IMR-90 (cell line): ENCODE data around the gene LRRN2. TPM values are rescaled to one million over a fixed set of nuclear protein-coding genes. Genes with fewer than 3 reads are reported as not detected.

Source experiments
- ATAC-seq: fragments of 200-7000 bp; cut with Tn5 transposase; 2 replicates; pipeline ENCODE4 v1.9.1; 2020; ENCODE audit warnings: low read depth, mild to moderate bottlenecking, moderate library complexity
- BruUV-seq: library from RNA; stranded (reverse); fragments of 400-500 nt; replicated peaks from 2 replicates; lab custom pipeline; 2021; lab: Mats Ljungman, UMichigan
- CTCF ChIA-PET: fragments of 300-600 bp; formaldehyde crosslinking; extraction: SDS; loops from one replicate; lab custom pipeline; 2021; ENCODE audit warnings: antibody characterized with exemption; lab: Yijun Ruan, JAX
- POLR2A ChIA-PET: fragments of 300-600 bp; sonication (Branson Sonifier 250); formaldehyde crosslinking; loops from one replicate; lab custom pipeline; 2022; ENCODE audit warnings: antibody characterized with exemption; ENCODE audit not compliant: unreplicated experiment; lab: Charles Lee
- DNase-seq: peaks from one replicate; pipeline ENCODE4 v3.0.0; 2013
- H2AFZ ChIP-seq: replicated peaks from 2 replicates; pipeline ENCODE3; 2013; ENCODE audit warnings: low read length, mild to moderate bottlenecking; ENCODE audit not compliant: poor library complexity
- H2AK5ac ChIP-seq: 2 replicates; pipeline ENCODE4 v1.6.1; 2013; ENCODE audit warnings: low read depth, low read length, inconsistent platforms
- H2AK9ac ChIP-seq: replicated peaks from 2 replicates; pipeline ENCODE3; 2013; ENCODE audit warnings: mild to moderate bottlenecking, low read depth, low read length, moderate library complexity; ENCODE audit not compliant: poor library complexity
- H2BK120ac ChIP-seq: 2 replicates; pipeline ENCODE4 v1.6.1; 2013; ENCODE audit warnings: low read depth, low read length, inconsistent platforms
- H2BK15ac ChIP-seq: 3 replicates; pipeline ENCODE4 v1.6.1; 2013; ENCODE audit warnings: low read depth, low read length, inconsistent platforms
- H2BK20ac ChIP-seq: 2 replicates; pipeline ENCODE4 v1.6.1; 2013; ENCODE audit warnings: low read depth, mild to moderate bottlenecking, inconsistent platforms, low read length, moderate library complexity
- H2BK5ac ChIP-seq: 2 replicates; pipeline ENCODE4 v1.6.1; 2013; ENCODE audit warnings: mild to moderate bottlenecking, low read depth, low read length, inconsistent platforms; ENCODE audit not compliant: poor library complexity, severe bottlenecking
- H3K14ac ChIP-seq: replicated peaks from 2 replicates; pipeline ENCODE4 v1.6.1; 2013; ENCODE audit warnings: low read depth, low read length, inconsistent platforms
- H3K18ac ChIP-seq: 2 replicates; pipeline ENCODE4 v1.6.1; 2013; ENCODE audit warnings: low read depth, low read length, control low read depth
- H3K23ac ChIP-seq: 2 replicates; pipeline ENCODE4 v1.6.1; 2013; ENCODE audit warnings: low read depth, low read length, inconsistent platforms
- H3K27ac ChIP-seq: 2 replicates; pipeline ENCODE4 v1.5.1; 2013; ENCODE audit warnings: mild to moderate bottlenecking, control low read depth, low read length; ENCODE audit not compliant: insufficient read depth
- H3K27me3 ChIP-seq: 2 replicates; pipeline ENCODE4 v1.6.1; 2013; ENCODE audit warnings: low read length; ENCODE audit not compliant: control insufficient read depth, insufficient read depth
- H3K36me3 ChIP-seq: 2 replicates; pipeline ENCODE4 v1.6.1; 2013; ENCODE audit warnings: low read length, mixed read lengths; ENCODE audit not compliant: control insufficient read depth, insufficient read depth
- H3K4ac ChIP-seq: 2 replicates; pipeline ENCODE4 v1.6.1; 2013; ENCODE audit warnings: low read depth, low read length, inconsistent platforms
- H3K4me1 ChIP-seq: 2 replicates; pipeline ENCODE4 v1.6.1; 2013; ENCODE audit warnings: low read length, mixed read lengths; ENCODE audit not compliant: control insufficient read depth, insufficient read depth
- H3K4me2 ChIP-seq: 2 replicates; pipeline ENCODE4 v1.6.1; 2013; ENCODE audit warnings: low read depth, mild to moderate bottlenecking, control low read depth, low read length, moderate library complexity
- H3K4me3 ChIP-seq: 2 replicates; pipeline ENCODE4 v1.5.1; 2013; ENCODE audit warnings: low read depth, mild to moderate bottlenecking, control low read depth, low read length, moderate library complexity; ENCODE audit not compliant: insufficient read depth
- H3K56ac ChIP-seq: 2 replicates; pipeline ENCODE4 v1.6.1; 2013; ENCODE audit warnings: low read length, inconsistent platforms; ENCODE audit not compliant: insufficient read depth; ENCODE audit errors: extremely low read depth
- H3K79me1 ChIP-seq, 2 experiments: 2 replicates each; pipeline ENCODE4 v1.6.1; 2013; ENCODE audit warnings: low read length in 2 of 2, inconsistent platforms in 1 of 2, low read depth in 1 of 2
- H3K9ac ChIP-seq: 2 replicates; pipeline ENCODE4 v1.6.1; 2013; ENCODE audit warnings: low read depth, low read length, control low read depth
- H3K9me1 ChIP-seq: 2 replicates; pipeline ENCODE4 v1.6.1; 2013; ENCODE audit warnings: low read length, inconsistent platforms; ENCODE audit not compliant: insufficient read depth
- H3K9me3 ChIP-seq: 2 replicates; pipeline ENCODE4 v1.6.1; 2013; ENCODE audit warnings: low read length; ENCODE audit not compliant: control insufficient read depth, insufficient read depth
- H4K20me1 ChIP-seq: 2 replicates; pipeline ENCODE4 v1.6.1; 2013; ENCODE audit warnings: low read length, inconsistent platforms; ENCODE audit not compliant: insufficient read depth
- H4K5ac ChIP-seq: 2 replicates; pipeline ENCODE4 v1.6.1; 2013; ENCODE audit warnings: mild to moderate bottlenecking, low read depth, low read length, control low read depth
- H4K8ac ChIP-seq, 2 experiments: 2 replicates each; pipeline ENCODE4 v1.6.1; 2013; ENCODE audit warnings: low read depth in 2 of 2, low read length in 2 of 2, control low read depth in 1 of 2, inconsistent platforms in 1 of 2
- H4K91ac ChIP-seq: 2 replicates; pipeline ENCODE4 v1.6.1; 2013; ENCODE audit warnings: low read depth, low read length, inconsistent platforms; ENCODE audit not compliant: insufficient read depth
- BHLHE40 ChIP-seq: fragments of 150-350 bp; IDR thresholded peaks from 2 replicates; pipeline ENCODE4 v1.6.1; 2016; ENCODE audit warnings: mild to moderate bottlenecking, low read depth, low read length
- CEBPB ChIP-seq: IDR thresholded peaks from 2 replicates; pipeline ENCODE4 v1.6.1; 2012; ENCODE audit warnings: low read depth, low read length, improper control_type of control experiment
- CHD1 ChIP-seq: IDR thresholded peaks from 2 replicates; pipeline ENCODE4 v1.6.1; 2012; ENCODE audit warnings: low read depth, low read length, improper control_type of control experiment
- FOS ChIP-seq: fragments of 150-350 bp; IDR thresholded peaks from 2 replicates; pipeline ENCODE4 v1.6.1; 2016; ENCODE audit warnings: low read depth, low read length
- MAFK ChIP-seq: IDR thresholded peaks from 2 replicates; pipeline ENCODE4 v1.6.1; 2012; ENCODE audit warnings: low read depth, low read length, improper control_type of control experiment
- MAZ ChIP-seq: IDR thresholded peaks from 2 replicates; pipeline ENCODE4 v1.6.1; 2012; ENCODE audit warnings: low read depth, mild to moderate bottlenecking, low read length, improper control_type of control experiment, moderate library complexity, borderline replicate concordance
- MXI1 ChIP-seq: IDR thresholded peaks from 2 replicates; pipeline ENCODE4 v1.6.1; 2012; ENCODE audit warnings: low read depth, mild to moderate bottlenecking, low read length, moderate library complexity, borderline replicate concordance
- NFE2L2 ChIP-seq: fragments of 150-350 bp; IDR thresholded peaks from 2 replicates; pipeline ENCODE4 v1.6.1; 2016; ENCODE audit warnings: low read depth, mild to moderate bottlenecking, low read length
- RAD21 ChIP-seq: IDR thresholded peaks from 2 replicates; pipeline ENCODE4 v1.6.1; 2012; ENCODE audit warnings: low read length, improper control_type of control experiment
- RCOR1 ChIP-seq: IDR thresholded peaks from 2 replicates; pipeline ENCODE4 v1.6.1; 2012; ENCODE audit warnings: mild to moderate bottlenecking, low read length, improper control_type of control experiment; ENCODE audit not compliant: insufficient replicate concordance
- RFX5 ChIP-seq: IDR thresholded peaks from 2 replicates; pipeline ENCODE4 v1.8.0; 2012; ENCODE audit warnings: low read depth, mild to moderate bottlenecking, low read length, moderate library complexity
- SMC3 ChIP-seq: fragments of 150-350 bp; IDR thresholded peaks from 2 replicates; pipeline ENCODE4 v1.6.1; 2016; ENCODE audit warnings: low read depth, mild to moderate bottlenecking, antibody characterized with exemption, low read length, moderate library complexity
- USF2 ChIP-seq: fragments of 150-350 bp; IDR thresholded peaks from 2 replicates; pipeline ENCODE4 v1.6.1; 2017; ENCODE audit warnings: mild to moderate bottlenecking, antibody characterized with exemption, low read length, low read depth
- WGBS, 2 experiments: methylation state at CpG; one replicate each; pipeline versions ENCODE4 v1.1.5 to v1.1.7; 2013; ENCODE audit warnings: missing lambda C conversion rate in 2 of 2; ENCODE audit not compliant: insufficient read length in 1 of 2; ENCODE audit errors: extremely low coverage in 2 of 2; 5-methylcytosine and 5-hydroxymethylcytosine counted together
- dilution Hi-C: fragments of 300-500 bp; cut with HindIII; formaldehyde crosslinking; loops from one replicate; pipeline ENCODE4 v1.14.3; 2018; ENCODE audit warnings: low sequenced_read_pairs; ENCODE audit not compliant: unreplicated experiment
- in situ Hi-C: fragments of 300-500 bp; cut with MboI; formaldehyde crosslinking; loops from 3 replicates; pipeline ENCODE4 v1.14.3; 2019; ENCODE audit warnings: low sequenced_read_pairs, inconsistent platforms, mixed read lengths
- intact Hi-C: fragments of 100-400 bp; cut with micrococcal nuclease; formaldehyde crosslinking; loops from 2 replicates; pipeline ENCODE4 v1.10.0; 2022
- polyA plus RNA-seq, 3 experiments: library from polyadenylated mRNA; depleted of rRNA; stranded (reverse); fragments of >200 nt; gene quantifications; 2 replicates each; pipeline ENCODE4 v1.2.3, GENCODE V29; 2012; ENCODE audit warnings: low replicate concordance in 1 of 3
- total RNA-seq: library from RNA; depleted of rRNA; stranded (reverse); fragments of >200 nt; gene quantifications from 2 replicates; pipeline ENCODE4 v1.2.3, GENCODE V29; 2012
- TF ChIP-seq, protein P1 (sequence below): fragments of 150-350 bp; IDR thresholded peaks from 2 replicates; pipeline ENCODE4 v1.6.1; 2016; ENCODE audit warnings: low read depth, mild to moderate bottlenecking, low read length, moderate library complexity, borderline replicate concordance
- TF ChIP-seq, protein P2 (sequence below): conservative IDR thresholded peaks from 2 replicates; pipeline ENCODE4 v1.5.1; 2012; ENCODE audit warnings: mild to moderate bottlenecking, low read depth, low read length, improper control_type of control experiment

The LRRN2 gene
- total and polyA plus RNA-seq, 2 of the 4 experiments (the other 2 are of a cell fraction), result not detected

- H3K18ac ChIP-seq, result no peak overlapping the region
- H3K23ac ChIP-seq, result no peak overlapping the region
- intact Hi-C loops, result no loop called here
- H3K27ac ChIP-seq, result no peak overlapping the region
- ChIA-PET POLR2A (no interaction called here), CTCF (no interaction called here)
- no peaks in the 10 kb centered on the region for H3K4me1 ChIP-seq
- no peak overlapping the region for H2BK15ac ChIP-seq
- H4K91ac ChIP-seq, result no peak overlapping the region
- no peak overlapping the region for H3K4me3 ChIP-seq
- no peaks in the 10 kb centered on the region for H3K36me3 ChIP-seq
- H4K8ac ChIP-seq, result no peak overlapping the region
- no peaks in the 10 kb centered on the region for H3K9me1 ChIP-seq
- H2BK5ac ChIP-seq, result no peak overlapping the region
- H3K14ac ChIP-seq, result no peak overlapping the region
- in situ Hi-C loops, result no loop called here
- no peak overlapping the region for H2BK20ac ChIP-seq
- H2BK120ac ChIP-seq, result no peak overlapping the region
- H3K4me2 ChIP-seq, result no peak overlapping the region
- peaks cover 12% of the 10 kb centered on the region for H3K27me3 ChIP-seq
- ATAC-seq (no peak), DNase-seq (no peak)
- no peaks in the 10 kb centered on the region for H3K9me3 ChIP-seq
- no peak for TF ChIP-seq RFX5
- TF ChIP-seq NFE2L2, result no peak
- TF ChIP-seq CEBPB, result no peak
- TF ChIP-seq, protein P1, sequence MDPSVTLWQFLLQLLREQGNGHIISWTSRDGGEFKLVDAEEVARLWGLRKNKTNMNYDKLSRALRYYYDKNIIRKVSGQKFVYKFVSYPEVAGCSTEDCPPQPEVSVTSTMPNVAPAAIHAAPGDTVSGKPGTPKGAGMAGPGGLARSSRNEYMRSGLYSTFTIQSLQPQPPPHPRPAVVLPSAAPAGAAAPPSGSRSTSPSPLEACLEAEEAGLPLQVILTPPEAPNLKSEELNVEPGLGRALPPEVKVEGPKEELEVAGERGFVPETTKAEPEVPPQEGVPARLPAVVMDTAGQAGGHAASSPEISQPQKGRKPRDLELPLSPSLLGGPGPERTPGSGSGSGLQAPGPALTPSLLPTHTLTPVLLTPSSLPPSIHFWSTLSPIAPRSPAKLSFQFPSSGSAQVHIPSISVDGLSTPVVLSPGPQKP, result no peak
- no peak for TF ChIP-seq CHD1
- no peak for TF ChIP-seq MXI1
- TF ChIP-seq, protein P2, sequence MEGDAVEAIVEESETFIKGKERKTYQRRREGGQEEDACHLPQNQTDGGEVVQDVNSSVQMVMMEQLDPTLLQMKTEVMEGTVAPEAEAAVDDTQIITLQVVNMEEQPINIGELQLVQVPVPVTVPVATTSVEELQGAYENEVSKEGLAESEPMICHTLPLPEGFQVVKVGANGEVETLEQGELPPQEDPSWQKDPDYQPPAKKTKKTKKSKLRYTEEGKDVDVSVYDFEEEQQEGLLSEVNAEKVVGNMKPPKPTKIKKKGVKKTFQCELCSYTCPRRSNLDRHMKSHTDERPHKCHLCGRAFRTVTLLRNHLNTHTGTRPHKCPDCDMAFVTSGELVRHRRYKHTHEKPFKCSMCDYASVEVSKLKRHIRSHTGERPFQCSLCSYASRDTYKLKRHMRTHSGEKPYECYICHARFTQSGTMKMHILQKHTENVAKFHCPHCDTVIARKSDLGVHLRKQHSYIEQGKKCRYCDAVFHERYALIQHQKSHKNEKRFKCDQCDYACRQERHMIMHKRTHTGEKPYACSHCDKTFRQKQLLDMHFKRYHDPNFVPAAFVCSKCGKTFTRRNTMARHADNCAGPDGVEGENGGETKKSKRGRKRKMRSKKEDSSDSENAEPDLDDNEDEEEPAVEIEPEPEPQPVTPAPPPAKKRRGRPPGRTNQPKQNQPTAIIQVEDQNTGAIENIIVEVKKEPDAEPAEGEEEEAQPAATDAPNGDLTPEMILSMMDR, result no peak
- TF ChIP-seq SMC3, result no peak
- TF ChIP-seq BHLHE40, result no peak
- TF ChIP-seq RCOR1, result no peak
- no peak for TF ChIP-seq FOS
- TF ChIP-seq MAFK, result no peak
- TF ChIP-seq RAD21, result no peak
- no peak for TF ChIP-seq USF2
- no peak for TF ChIP-seq MAZ
- no peak overlapping the region for H2AK9ac ChIP-seq
- H3K9ac ChIP-seq, result no peak overlapping the region
- no TSS peak for BruUV-seq
- no peaks in the 10 kb centered on the region for H3K79me1 ChIP-seq
- H2AK5ac ChIP-seq, result no peak overlapping the region
- no CpG with 5 or more reads among the region's 3 CpGs for WGBS, 2 experiments
- dilution Hi-C loops, result no loop called here
- H4K5ac ChIP-seq, result no peak overlapping the region
- no peak overlapping the region for H3K56ac ChIP-seq
- no peaks in the 10 kb centered on the region for H4K20me1 ChIP-seq
- no peak overlapping the region for H2AFZ ChIP-seq
- H3K4ac ChIP-seq, result no peak overlapping the region
Measured at GRCh38 chr1:204701229-204701628, 15.7 kb upstream of the LRRN2 start.
